ENCODE data around the gene PTOV1.

PTOV1 gene

DNA sequence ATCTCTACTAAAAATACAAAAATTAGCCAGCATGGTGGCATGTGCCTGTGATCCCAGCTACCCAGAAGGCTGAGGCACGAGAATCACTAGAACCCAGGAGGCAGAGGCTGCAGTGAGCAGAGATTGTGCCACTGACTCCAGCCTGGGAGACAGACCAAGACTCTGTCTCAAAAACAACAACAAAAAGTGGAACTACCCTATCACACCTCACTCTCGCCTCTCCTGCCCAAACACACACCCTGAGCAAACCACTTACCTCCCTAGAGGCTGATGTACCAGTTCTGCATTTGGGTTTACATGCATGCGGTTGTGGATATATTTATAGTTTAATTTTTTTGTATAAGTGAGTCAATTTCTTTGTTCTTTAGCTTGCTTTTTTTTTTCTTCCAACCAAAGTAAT is 7.7 kb upstream of the PTOV1 start:
- Mint-ChIP-seq H3K9me3 (peaks cover 0 to 3% of the 10 kb centered on the region in 2 donors), H3K4me3 (peak overlapping the region in 1 of 2 donors; percentile 25), H3K4me1 (peaks cover 23 to 40% of the 10 kb centered on the region in 2 donors), H3K27me3 (no peaks in the 10 kb centered on the region), H3K27ac (peak overlapping the region; percentile 22), H3K36me3 (peaks cover 18 to 19% of the 10 kb centered on the region in 2 donors)
- ATAC-seq (replicated peaks) (peak; percentile 99), DNase-seq (peak; percentile 63)

DNA sequence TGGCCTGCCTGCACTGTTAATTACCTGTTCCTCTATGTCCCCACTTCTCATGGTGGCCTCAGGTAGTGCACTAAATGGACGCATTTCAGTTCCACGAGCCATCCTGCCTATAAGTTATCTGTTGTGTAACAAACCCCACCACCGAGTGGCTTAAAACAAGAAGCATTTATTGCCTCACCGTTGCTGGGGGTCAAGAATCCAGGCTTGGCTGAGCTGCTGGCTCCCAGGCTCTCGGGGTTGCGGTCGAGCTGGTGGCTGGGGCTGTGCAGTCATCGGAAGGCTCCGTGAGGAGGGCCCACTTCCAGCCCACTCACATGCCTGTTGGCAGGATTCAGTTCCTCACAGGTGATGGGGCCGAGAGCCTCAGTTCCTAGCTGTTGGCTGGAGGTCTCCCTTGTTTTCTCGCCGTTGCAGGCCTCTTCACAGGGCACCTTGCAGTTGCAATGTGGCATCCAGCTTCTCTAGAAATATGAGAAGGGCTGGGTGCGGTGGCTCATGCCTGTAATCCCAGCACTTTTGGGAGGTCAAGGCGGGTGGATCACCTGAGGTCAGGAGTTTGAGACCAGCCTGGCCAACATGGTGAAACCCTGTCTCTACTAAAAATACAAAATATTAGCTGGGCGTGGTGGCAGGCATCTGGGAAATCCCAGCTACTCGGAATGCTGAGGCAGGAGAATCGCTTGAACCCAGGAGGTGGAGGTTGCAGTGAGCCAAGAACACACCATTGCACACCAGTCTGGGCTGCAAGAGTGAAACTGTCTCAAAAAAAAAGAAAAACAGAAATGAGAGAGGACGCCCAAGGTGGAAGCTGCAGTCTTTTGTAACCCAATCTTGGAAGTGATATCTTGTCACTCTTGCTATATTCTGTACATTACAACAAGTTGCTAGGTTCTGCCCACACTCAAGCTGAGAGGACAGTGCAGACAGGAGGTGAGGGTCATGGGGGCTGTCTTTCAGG is 6.5 kb upstream of the PTOV1 start:
- peaks cover 29 to 51% of the 10 kb centered on the region in 2 donors for H3K4me1 Mint-ChIP-seq
- no peak for ATAC-seq (replicated peaks)

DNA sequence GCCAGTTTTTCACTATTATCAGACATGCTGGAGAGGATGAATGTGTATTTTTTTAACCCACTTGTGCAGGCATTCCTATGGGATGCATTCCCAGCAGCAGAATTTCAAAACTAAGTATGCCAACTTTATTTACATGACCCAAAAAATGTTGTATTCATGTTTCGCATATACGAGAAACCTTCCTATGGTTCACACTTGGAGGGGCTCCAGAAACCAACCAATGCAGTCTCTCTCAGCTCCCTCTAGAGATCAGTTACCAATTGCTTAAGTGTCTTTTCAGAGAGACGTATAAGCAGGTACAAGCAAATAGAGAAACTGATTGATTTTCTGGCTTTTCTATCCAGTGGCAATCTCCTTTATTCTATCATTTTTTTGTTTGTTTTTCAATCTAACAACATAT is 5.5 kb upstream of the PTOV1 start:
- no peaks in the 10 kb centered on the region for H3K27me3 Mint-ChIP-seq
- DNase-seq (no peak), ATAC-seq (replicated peaks) (no peak)
- H3K27ac Mint-ChIP-seq, result peak overlapping the region; percentile 31
- peaks cover 12 to 16% of the 10 kb centered on the region in 2 donors for H3K36me3 Mint-ChIP-seq
- H3K4me3 Mint-ChIP-seq, result no peak overlapping the region
- peaks cover 9 to 10% of the 10 kb centered on the region in 2 donors for H3K9me3 Mint-ChIP-seq
- H3K4me1 Mint-ChIP-seq, result peaks cover 34 to 60% of the 10 kb centered on the region in 2 donors

More for the DNA sequence above, 6.5 kb upstream of the PTOV1 start:
- no peak for DNase-seq
- Mint-ChIP-seq H3K27me3 (no peaks in the 10 kb centered on the region), H3K4me3 (peak overlapping the region; percentile 29 to 47), H3K9me3 (peaks cover 4 to 6% of the 10 kb centered on the region in 2 donors), H3K36me3 (peaks cover 10 to 12% of the 10 kb centered on the region in 2 donors), H3K27ac (peak overlapping the region; percentile 25)

DNA sequence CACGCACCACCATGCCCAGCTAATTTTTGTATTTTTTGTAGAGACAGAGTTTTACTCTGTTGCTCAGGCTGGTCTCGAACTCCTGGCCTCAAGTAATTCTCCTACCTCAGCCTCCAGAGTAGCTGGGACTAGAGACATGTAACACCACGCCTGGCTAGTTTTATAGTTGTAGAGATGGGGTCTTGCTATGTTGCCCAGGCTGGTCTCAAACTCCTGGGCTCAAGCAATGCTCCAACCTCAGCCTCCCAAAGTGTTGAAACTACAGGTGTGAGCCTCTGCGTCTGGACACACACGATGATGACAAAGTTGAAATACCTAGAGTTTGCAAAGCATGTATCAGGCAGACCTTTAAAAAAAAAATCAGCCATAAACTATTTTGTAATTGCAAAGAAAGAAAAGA is 4.6 kb upstream of the PTOV1 start:
- DNase-seq, result no peak
- Mint-ChIP-seq H3K9me3 (peaks cover 8 to 9% of the 10 kb centered on the region in 2 donors), H3K27ac (no peak overlapping the region), H3K27me3 (no peaks in the 10 kb centered on the region), H3K36me3 (peaks cover 7 to 12% of the 10 kb centered on the region in 2 donors), H3K4me1 (peaks cover 32 to 55% of the 10 kb centered on the region in 2 donors), H3K4me3 (no peak overlapping the region)
- ATAC-seq (replicated peaks), result no peak

DNA sequence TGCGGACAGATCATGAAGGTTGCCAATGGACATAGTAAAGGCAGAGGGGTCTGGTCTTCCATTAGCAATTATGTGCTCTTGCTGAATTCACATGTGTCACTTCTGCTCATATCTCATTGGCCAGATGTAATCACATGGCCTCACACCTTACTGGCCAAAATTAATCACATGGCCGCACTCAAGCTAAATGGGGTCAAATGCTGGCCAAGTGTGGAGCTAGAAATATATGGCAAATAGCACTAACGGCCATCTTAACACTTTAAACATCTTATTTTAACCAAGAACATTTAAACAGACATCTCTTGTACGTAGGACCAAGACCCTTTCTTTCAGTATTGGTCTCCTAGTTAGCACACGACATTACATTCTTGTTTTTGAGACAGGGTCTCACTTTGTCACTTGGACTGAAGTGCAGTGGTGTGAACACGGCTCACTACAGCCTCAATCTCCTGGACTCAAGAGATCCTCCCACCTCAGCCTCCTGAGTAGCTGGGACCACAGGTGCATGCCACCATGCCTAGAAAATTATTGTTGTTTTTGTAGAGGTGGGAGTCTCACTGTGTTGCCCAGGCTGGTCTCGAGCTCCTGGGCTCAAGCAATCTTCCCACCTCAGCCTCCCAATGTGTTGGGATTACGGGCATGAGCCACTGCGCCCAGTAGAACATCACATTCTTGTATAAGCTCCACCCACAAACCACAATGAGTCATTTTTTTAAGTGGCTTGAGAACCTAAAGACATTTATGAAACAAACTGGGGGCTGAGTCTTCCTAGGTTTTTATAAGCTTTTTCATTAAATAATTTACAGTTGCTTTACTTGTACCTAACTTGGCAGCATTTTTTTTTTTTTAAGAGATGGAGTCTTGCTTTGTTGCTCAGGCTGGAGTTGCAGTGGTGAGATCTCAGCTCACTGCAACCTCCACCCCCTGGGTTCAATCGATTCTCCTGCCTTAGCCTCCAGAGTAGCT is 2.9 kb upstream of the PTOV1 start:
- H3K27ac Mint-ChIP-seq, result peak overlapping the region; percentile 20
- H3K4me1 Mint-ChIP-seq, result peaks cover 40 to 61% of the 10 kb centered on the region in 2 donors
- ATAC-seq (replicated peaks) (no peak), DNase-seq (no peak)
- peaks cover 7 to 12% of the 10 kb centered on the region in 2 donors for H3K36me3 Mint-ChIP-seq
- H3K4me3 Mint-ChIP-seq, result no peak overlapping the region
- no peaks in the 10 kb centered on the region for H3K27me3 Mint-ChIP-seq
- peaks cover 8 to 9% of the 10 kb centered on the region in 2 donors for H3K9me3 Mint-ChIP-seq

DNA sequence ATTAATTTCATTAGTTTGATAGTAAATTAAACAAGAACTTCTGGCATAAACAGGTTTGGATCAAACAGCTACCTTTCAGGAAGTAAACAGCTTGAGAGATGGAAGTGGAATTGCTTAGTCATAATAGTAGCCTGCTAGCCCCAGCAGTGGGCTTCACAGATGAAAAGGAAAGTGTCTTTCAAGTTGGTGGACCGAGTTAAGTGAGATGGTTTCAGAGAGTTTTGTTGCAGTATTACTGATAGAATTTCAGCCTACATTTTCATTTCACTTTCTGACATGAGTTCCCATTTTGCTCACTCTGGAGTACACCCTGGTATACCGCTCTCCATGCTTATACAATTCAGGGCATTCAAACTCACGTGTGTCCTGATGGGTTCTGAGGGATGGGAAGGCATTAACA is 2.0 kb upstream of the PTOV1 start:
- DNase-seq (no peak), ATAC-seq (replicated peaks) (no peak)
- Mint-ChIP-seq H3K27ac (no peak overlapping the region), H3K9me3 (peaks cover 8 to 9% of the 10 kb centered on the region in 2 donors), H3K27me3 (no peaks in the 10 kb centered on the region), H3K4me3 (peak overlapping the region; percentile 14 to 68), H3K36me3 (peaks cover 7 to 12% of the 10 kb centered on the region in 2 donors), H3K4me1 (peaks cover 40 to 61% of the 10 kb centered on the region in 2 donors)

DNA sequence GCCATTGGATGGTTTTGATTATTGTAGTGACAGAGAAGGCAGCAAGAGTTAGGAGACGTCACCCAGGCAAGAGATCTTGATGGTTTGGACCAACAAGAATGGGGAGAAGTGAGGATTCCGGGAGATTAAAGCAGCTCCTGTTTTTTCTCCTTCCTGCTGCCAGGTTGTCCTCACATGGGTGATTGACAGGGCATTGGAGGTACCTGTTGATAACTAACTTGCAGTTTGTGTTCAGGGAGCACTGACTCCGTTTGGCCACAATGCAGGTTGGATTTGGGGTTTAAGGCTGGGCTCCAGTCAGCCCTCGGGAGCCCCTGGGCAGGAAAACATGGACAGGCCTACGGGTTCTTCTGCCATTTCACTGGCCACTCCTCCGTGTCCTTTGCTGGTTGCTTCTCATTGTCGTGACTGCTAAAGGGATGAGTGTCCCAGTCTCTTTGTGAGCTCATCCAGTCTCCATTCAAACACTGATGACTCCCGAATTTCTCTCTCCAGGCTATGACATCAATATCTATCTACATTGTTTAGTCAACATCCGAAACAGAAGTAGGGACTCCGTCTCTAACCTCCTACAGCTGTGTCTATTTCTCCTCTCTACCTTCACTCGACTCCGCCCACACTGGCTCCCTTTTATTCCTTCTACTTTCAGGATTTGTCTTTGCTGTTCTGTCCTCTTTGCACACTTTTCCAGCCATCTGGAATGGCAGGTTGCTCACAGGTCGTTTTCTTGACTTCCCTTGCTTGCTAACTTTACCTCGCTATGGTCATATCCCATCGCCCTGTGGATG is 1.3 kb upstream of the PTOV1 start:
- Mint-ChIP-seq H3K27me3 (no peaks in the 10 kb centered on the region), H3K4me3 (peak overlapping the region; percentile 90 to 96), H3K9me3 (peaks cover 8 to 9% of the 10 kb centered on the region in 2 donors), H3K4me1 (peaks cover 40 to 56% of the 10 kb centered on the region in 2 donors), H3K36me3 (peaks cover 7 to 12% of the 10 kb centered on the region in 2 donors), H3K27ac (peak overlapping the region; percentile 97)
- DNase-seq (no peak), ATAC-seq (replicated peaks) (no peak)

DNA sequence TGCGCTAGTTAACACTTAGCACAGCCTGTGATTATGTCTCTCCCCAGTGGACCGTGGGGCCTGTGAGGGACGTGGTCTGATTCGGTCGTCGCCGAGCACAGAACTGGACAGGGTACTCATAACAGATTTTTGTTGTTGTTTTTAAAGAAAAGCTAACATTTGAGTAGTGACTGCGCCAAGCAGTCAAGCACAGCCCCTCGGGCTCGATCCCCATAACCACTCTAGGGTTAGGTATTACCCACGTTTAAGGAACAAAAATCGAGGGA is 805 bp upstream of the PTOV1 start:
- H3K27ac Mint-ChIP-seq, result peak overlapping the region; percentile 97
- peaks cover 8 to 9% of the 10 kb centered on the region in 2 donors for H3K9me3 Mint-ChIP-seq
- peaks cover 7 to 13% of the 10 kb centered on the region in 2 donors for H3K36me3 Mint-ChIP-seq
- no peaks in the 10 kb centered on the region for H3K27me3 Mint-ChIP-seq
- ATAC-seq (replicated peaks) (peak in 1 of 2 donors; percentile 0), DNase-seq (no peak)
- H3K4me3 Mint-ChIP-seq, result peak overlapping the region; percentile 90 to 96
- peaks cover 38 to 55% of the 10 kb centered on the region in 2 donors for H3K4me1 Mint-ChIP-seq

DNA sequence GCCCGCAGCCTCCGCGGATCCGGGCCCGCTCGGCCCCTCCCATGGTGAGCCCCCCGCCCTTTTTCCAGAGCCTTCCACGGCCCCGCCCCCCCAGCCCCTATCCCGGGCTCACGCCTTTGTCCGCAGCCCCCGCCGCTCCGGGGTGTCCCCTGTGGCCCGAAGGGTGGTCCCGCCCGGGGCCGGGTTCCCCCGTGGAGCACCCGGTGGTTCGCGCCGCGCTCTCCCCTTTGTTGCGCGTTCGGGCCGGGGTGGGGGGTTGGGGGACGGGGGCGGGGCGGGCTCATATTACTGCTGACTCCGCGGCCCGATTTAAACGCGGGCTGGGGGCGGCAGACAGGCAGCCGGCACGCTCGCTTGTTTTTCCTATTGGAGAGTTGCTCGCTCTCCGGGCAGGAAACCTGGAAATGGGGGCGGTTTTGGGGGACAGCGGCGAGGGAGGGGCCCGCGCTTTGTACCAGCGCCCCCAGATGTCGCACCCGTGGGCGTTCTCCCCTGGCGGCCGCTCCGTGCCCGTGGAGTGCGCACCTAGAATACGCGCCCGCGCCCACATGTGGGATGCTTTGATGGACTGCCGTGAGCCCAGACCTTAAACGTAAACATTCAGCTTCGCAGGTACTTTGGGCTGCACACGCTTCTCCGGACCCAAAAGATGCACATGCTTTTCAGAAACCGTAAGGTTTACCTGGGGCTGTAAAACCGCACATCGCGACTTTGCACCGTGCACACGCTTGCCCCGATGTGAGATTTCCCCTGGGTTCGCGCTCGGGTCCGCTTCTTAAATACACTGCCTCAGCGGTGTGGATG is 699 bp downstream of the PTOV1 start:
- peaks cover 8 to 9% of the 10 kb centered on the region in 2 donors for H3K9me3 Mint-ChIP-seq
- ATAC-seq (replicated peaks) (peak; percentile 9 to 17), DNase-seq (no peak)

DNA sequence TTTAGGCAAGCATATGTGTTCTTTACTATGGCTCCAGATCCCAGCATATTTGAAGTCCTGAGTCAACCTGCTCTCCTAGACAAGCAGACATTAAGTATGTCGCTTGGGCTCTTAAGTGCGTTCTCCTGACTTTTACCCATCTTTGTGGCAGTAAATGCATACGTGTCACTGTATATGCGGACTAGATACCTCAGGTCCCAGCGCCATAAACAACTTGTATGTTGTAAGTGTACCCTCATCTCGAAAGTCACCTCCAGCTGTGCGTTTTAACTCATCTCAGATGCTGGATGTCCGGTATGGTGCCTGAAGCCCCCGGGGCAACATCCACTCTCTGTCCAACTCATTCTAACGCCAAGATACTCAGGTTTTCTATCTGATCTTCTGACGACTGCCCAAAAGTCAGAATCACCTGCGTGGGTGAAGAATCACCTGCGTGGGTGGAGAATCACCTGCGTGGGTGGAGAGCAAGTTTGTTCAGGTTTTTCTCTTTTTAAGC is 1.7 kb downstream of the PTOV1 start:
- ATAC-seq (replicated peaks), result no peak
- Mint-ChIP-seq H3K27me3 (no peaks in the 10 kb centered on the region), H3K36me3 (peaks cover 19 to 36% of the 10 kb centered on the region in 2 donors), H3K27ac (peak overlapping the region; percentile 37), H3K4me3 (peak overlapping the region; percentile 81 to 84), H3K9me3 (peaks cover 8 to 9% of the 10 kb centered on the region in 2 donors), H3K4me1 (peaks cover 39 to 61% of the 10 kb centered on the region in 2 donors)
- DNase-seq, result no peak

More for the DNA sequence above, 699 bp downstream of the PTOV1 start:
- peak overlapping the region; percentile 81 to 84 for H3K4me3 Mint-ChIP-seq
- no peaks in the 10 kb centered on the region for H3K27me3 Mint-ChIP-seq
- peak overlapping the region; percentile 70 for H3K27ac Mint-ChIP-seq
- peaks cover 14 to 26% of the 10 kb centered on the region in 2 donors for H3K36me3 Mint-ChIP-seq
- H3K4me1 Mint-ChIP-seq, result peaks cover 41 to 61% of the 10 kb centered on the region in 2 donors

DNA sequence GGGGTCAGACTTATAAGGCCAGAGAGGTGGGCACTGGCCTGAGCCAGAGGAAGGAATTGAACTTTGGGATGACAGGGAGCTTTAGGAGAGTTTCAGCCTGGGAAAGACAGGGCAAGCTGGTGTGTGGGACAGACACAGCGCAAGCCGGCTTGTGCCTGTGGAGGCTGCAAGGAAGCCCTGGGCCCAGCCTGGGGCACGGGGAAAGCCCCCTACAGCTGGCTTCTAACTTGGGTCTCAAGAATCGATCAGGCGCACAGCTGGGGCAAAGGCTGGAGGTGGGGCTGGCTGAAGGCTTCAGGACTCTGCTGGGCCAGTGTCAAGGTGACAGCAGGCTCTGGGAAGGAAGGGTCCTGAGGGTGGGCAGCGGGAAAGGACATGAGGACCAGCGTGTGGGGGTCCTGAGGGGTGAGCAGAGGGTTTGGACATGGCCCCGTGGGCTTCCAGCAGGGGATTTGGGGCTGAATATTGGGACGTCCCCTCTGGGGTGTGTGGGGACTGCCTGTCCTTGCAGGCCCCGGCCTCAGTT is 3.0 kb downstream of the PTOV1 start:
- DNase-seq (no peak), ATAC-seq (replicated peaks) (no peak)
- Mint-ChIP-seq H3K4me3 (peak overlapping the region in 1 of 2 donors; percentile 25), H3K4me1 (peaks cover 34 to 53% of the 10 kb centered on the region in 2 donors), H3K27me3 (no peaks in the 10 kb centered on the region), H3K27ac (peak overlapping the region; percentile 89), H3K36me3 (peaks cover 30 to 45% of the 10 kb centered on the region in 2 donors), H3K9me3 (peaks cover 7 to 9% of the 10 kb centered on the region in 2 donors)

DNA sequence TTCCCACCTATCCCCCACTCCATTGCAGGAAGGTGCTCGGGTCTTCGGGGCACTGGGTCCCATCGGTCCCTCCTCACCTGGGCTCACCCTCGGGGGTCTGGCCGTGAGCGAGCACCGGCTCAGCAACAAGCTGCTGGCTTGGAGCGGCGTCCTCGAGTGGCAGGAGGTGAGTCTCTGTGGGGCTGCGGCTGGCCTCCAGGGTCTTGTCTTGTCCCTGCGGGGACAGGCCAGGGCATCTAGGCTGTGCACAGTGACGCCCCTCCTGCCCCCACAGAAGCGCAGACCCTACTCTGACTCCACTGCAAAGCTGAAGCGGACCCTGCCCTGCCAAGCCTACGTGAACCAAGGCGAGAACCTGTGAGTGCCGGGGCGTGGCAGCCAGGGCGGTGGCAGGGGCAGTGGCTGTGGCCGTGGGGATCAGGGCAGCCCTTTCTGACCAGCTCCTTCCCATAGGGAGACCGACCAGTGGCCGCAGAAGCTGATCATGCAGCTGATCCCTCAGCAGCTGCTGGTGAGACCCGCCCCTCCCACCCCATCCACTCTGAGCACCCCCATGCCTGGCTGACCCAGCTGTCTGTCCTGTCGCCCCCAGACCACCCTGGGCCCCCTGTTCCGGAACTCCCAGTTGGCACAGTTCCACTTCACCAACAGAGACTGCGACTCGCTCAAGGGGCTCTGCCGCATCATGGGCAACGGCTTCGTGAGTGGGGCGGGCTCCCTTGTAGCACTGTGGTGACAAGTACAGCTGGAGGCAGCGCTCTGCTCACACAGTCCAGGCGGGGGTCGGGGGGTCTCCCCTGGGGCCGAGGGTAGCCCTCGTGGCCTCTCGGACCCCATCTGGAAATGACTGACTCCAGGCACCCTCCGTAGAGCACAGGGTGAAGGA is 3.7 kb downstream of the PTOV1 start:
- Mint-ChIP-seq H3K27ac (peak overlapping the region; percentile 89), H3K27me3 (no peaks in the 10 kb centered on the region), H3K4me1 (peaks cover 30 to 50% of the 10 kb centered on the region in 2 donors), H3K9me3 (peaks cover 4 to 5% of the 10 kb centered on the region in 2 donors), H3K36me3 (peaks cover 29 to 43% of the 10 kb centered on the region in 2 donors), H3K4me3 (peak overlapping the region in 1 of 2 donors; percentile 31)
- ATAC-seq (replicated peaks) (no peak), DNase-seq (no peak)

Data from stimulated activated naive B cell treated with anti-CD40 and anti-IgM and Interleukin-4, amounts not matched to agents 10 μg/mL and 1 μg/mL and 100 μg/mL, for 72 hours (primary cell).